ENCODE measurements around the gene CCM2.

CCM2 gene

DNA sequence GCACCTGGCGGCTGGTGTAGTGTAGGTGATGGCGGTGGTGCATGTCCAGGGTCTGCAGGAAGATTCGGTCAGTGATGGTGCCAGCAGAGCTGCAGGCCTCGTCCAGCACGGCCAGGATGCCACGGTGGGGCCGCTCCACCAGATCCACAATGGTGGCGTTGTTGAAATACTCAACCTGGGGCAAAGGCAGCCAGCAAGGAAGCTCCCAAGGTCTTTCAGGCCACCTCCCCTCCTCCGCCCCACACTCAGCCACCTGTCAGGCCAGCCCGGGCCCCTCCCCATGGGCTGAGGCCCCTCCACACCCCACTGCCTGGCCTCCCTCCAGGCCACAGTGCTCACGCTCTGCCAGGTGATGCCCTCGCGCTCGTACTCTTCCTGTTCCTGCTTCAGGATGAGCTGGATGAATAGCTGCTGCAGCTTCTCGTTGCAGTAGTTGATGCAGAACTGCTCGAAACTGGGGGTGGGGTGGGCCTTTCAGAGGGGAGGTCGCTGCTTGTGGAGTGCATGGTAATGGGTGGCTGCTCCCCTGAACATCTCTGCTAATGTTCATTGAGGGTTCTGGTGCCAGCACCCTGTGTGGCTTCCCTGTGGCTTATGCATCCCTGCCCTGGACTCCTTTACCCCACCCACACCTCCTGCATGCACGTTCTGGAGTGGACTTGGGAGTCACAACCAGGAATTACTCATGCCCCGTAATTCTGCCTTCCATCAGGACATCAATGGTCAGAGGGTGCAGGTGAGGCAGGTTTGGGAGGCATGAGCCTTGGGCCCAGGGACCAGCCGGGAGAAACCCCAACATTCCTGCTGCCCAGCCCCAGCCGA is 30.1 kb upstream of the CCM2 start:
- Histone ChIP-seq H3K27ac (ENCODE audit: low read depth in 2 of 2, low read length in 2 of 2) (no peak overlapping the region), H3K4me3 (ENCODE audit: low read length in 2 of 2) (no peak overlapping the region), H3K36me3 (ENCODE audit: control insufficient read depth in 2 of 2, insufficient read depth in 2 of 2, low read length in 2 of 2) (peaks cover 0 to 3% of the 10 kb centered on the region in 2 donors), H3K27me3 (ENCODE audit: control insufficient read depth in 2 of 2, insufficient read depth in 2 of 2, low read length in 2 of 2) (no peaks in the 10 kb centered on the region), H3K4me1 (ENCODE audit: control insufficient read depth in 2 of 2, insufficient read depth in 2 of 2, low read length in 2 of 2) (no peaks in the 10 kb centered on the region), H3K9me3 (ENCODE audit: control insufficient read depth in 2 of 2, low read length in 2 of 2) (no peaks in the 10 kb centered on the region), H3K9ac (ENCODE audit: low read depth in 1 of 2, low read length in 2 of 2) (no peak overlapping the region)

DNA sequence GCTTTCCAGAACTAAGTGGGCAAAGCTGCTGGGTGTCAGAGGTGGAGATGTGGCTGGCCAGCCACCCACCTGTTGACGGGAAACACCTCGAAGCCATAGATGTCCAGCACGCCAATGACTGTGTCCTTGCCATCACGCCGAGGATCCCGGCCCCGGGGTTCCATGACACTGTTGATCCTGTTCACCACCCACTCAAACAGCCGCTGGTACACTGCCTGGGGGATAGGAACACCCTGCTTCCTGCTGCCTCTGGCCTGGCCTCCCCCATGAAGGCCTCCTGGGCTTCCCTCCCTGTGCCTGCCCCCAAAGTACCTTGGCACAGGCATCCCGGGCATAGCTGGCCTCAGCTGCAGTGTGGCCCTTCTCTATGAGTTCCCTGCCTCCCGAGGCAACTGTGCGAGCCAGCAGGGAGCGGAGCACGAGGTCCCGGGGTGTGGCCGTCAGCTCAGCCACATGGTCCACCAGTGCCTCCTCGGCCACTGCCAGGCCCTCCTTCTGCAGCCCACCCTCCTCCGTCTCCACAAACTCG is 29.4 kb upstream of the CCM2 start:
- no peak overlapping the region for H3K4me3 ChIP-seq (ENCODE audit: low read length in 2 of 2)
- peaks cover 0 to 5% of the 10 kb centered on the region in 2 donors for H3K36me3 ChIP-seq (ENCODE audit: control insufficient read depth in 2 of 2, insufficient read depth in 2 of 2, low read length in 2 of 2)
- no peak overlapping the region for H3K27ac ChIP-seq (ENCODE audit: low read depth in 2 of 2, low read length in 2 of 2)

DNA sequence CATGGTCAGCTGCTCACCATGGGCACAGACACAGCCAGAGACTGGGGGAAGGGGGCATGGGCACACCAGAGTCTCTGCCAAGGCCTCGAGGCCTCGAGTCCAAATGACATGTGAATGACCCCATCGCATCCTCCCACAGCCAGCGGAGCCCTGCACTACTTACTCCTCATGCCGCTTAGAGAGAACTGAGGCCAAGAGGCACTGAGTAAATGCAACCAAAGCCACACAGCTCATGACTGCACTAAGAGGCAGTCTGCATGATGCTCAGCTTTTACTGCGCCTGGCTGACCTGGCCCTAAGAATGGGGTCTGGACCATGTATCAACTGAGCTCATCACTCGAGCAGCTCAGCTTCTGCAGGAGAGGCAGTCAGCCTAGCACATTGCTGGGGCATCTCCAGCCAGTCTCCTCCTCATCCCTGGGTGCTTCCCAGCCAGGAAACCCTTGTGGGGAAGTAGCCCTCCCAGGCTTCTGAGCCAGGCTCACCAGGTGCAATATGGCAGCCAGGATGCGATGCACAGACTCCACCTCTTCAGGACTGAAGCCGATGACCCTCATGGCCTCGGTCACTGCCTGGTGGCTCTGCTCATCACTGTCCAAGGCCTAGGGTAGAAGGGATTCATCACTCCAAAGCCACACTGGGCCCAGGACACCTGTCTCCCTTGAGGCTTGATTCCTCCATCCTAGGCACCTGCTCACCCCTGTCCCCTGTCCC is 28.7 kb upstream of the CCM2 start:
- no peaks in the 10 kb centered on the region for H3K9me3 ChIP-seq (ENCODE audit: control insufficient read depth in 2 of 2, low read length in 2 of 2)
- H3K9ac ChIP-seq (ENCODE audit: low read depth in 1 of 2, low read length in 2 of 2): no peak overlapping the region
- H3K4me3 ChIP-seq (ENCODE audit: low read length in 2 of 2): no peak overlapping the region
- peaks cover 0 to 5% of the 10 kb centered on the region in 2 donors for H3K36me3 ChIP-seq (ENCODE audit: control insufficient read depth in 2 of 2, insufficient read depth in 2 of 2, low read length in 2 of 2)
- no peaks in the 10 kb centered on the region for H3K27me3 ChIP-seq (ENCODE audit: control insufficient read depth in 2 of 2, insufficient read depth in 2 of 2, low read length in 2 of 2)
- no peaks in the 10 kb centered on the region for H3K4me1 ChIP-seq (ENCODE audit: control insufficient read depth in 2 of 2, insufficient read depth in 2 of 2, low read length in 2 of 2)
- no peak overlapping the region for H3K27ac ChIP-seq (ENCODE audit: low read depth in 2 of 2, low read length in 2 of 2)

More for the DNA sequence above, 29.4 kb upstream of the CCM2 start:
- Histone ChIP-seq H3K9ac (ENCODE audit: low read depth in 1 of 2, low read length in 2 of 2) (no peak overlapping the region), H3K4me1 (ENCODE audit: control insufficient read depth in 2 of 2, insufficient read depth in 2 of 2, low read length in 2 of 2) (no peaks in the 10 kb centered on the region), H3K27me3 (ENCODE audit: control insufficient read depth in 2 of 2, insufficient read depth in 2 of 2, low read length in 2 of 2) (no peaks in the 10 kb centered on the region), H3K9me3 (ENCODE audit: control insufficient read depth in 2 of 2, low read length in 2 of 2) (no peaks in the 10 kb centered on the region)

- Histone ChIP-seq H3K27me3 (ENCODE audit: control insufficient read depth in 2 of 2, insufficient read depth in 2 of 2, low read length in 2 of 2) (no peaks in the 10 kb centered on the region), H3K36me3 (ENCODE audit: control insufficient read depth in 2 of 2, insufficient read depth in 2 of 2, low read length in 2 of 2) (peaks cover 0 to 5% of the 10 kb centered on the region in 2 donors), H3K9me3 (ENCODE audit: control insufficient read depth in 2 of 2, low read length in 2 of 2) (no peaks in the 10 kb centered on the region), H3K9ac (ENCODE audit: low read depth in 1 of 2, low read length in 2 of 2) (no peak overlapping the region), H3K4me1 (ENCODE audit: control insufficient read depth in 2 of 2, insufficient read depth in 2 of 2, low read length in 2 of 2) (no peaks in the 10 kb centered on the region), H3K27ac (ENCODE audit: low read depth in 2 of 2, low read length in 2 of 2) (no peak overlapping the region), H3K4me3 (ENCODE audit: low read length in 2 of 2) (no peak overlapping the region)
These were observed 28.0 kb upstream of the CCM2 start for GRCh38 chr7:44971902-44972441.

GRCh38 chr7:44972562-44972961 is 27.4 kb upstream of the CCM2 start:
- Histone ChIP-seq H3K9ac (ENCODE audit: low read depth in 1 of 2, low read length in 2 of 2) (no peak overlapping the region), H3K27ac (ENCODE audit: low read depth in 2 of 2, low read length in 2 of 2) (no peak overlapping the region), H3K9me3 (ENCODE audit: control insufficient read depth in 2 of 2, low read length in 2 of 2) (no peaks in the 10 kb centered on the region), H3K4me3 (ENCODE audit: low read length in 2 of 2) (no peak overlapping the region), H3K36me3 (ENCODE audit: control insufficient read depth in 2 of 2, insufficient read depth in 2 of 2, low read length in 2 of 2) (peaks cover 0 to 5% of the 10 kb centered on the region in 2 donors), H3K4me1 (ENCODE audit: control insufficient read depth in 2 of 2, insufficient read depth in 2 of 2, low read length in 2 of 2) (peaks cover 0 to under 1% of the 10 kb centered on the region in 2 donors), H3K27me3 (ENCODE audit: control insufficient read depth in 2 of 2, insufficient read depth in 2 of 2, low read length in 2 of 2) (no peaks in the 10 kb centered on the region)

GRCh38 chr7:44973610-44974401 is 26.2 kb upstream of the CCM2 start:
- H3K9ac ChIP-seq (ENCODE audit: low read depth in 1 of 2, low read length in 2 of 2): no peak overlapping the region
- H3K4me1 ChIP-seq (ENCODE audit: control insufficient read depth in 2 of 2, insufficient read depth in 2 of 2, low read length in 2 of 2): peaks cover 3 to 8% of the 10 kb centered on the region in 2 donors
- no peak overlapping the region for H3K27ac ChIP-seq (ENCODE audit: low read depth in 2 of 2, low read length in 2 of 2)
- peaks cover 0 to 7% of the 10 kb centered on the region in 2 donors for H3K36me3 ChIP-seq (ENCODE audit: control insufficient read depth in 2 of 2, insufficient read depth in 2 of 2, low read length in 2 of 2)
- no peaks in the 10 kb centered on the region for H3K27me3 ChIP-seq (ENCODE audit: control insufficient read depth in 2 of 2, insufficient read depth in 2 of 2, low read length in 2 of 2)
- no peak overlapping the region for H3K4me3 ChIP-seq (ENCODE audit: low read length in 2 of 2)
- no peaks in the 10 kb centered on the region for H3K9me3 ChIP-seq (ENCODE audit: control insufficient read depth in 2 of 2, low read length in 2 of 2)

GRCh38 chr7:44974549-44974948 is 25.5 kb upstream of the CCM2 start:
- Histone ChIP-seq H3K9ac (ENCODE audit: low read depth in 1 of 2, low read length in 2 of 2) (no peak overlapping the region), H3K4me1 (ENCODE audit: control insufficient read depth in 2 of 2, insufficient read depth in 2 of 2, low read length in 2 of 2) (peaks cover 3 to 12% of the 10 kb centered on the region in 2 donors), H3K36me3 (ENCODE audit: control insufficient read depth in 2 of 2, insufficient read depth in 2 of 2, low read length in 2 of 2) (peaks cover 0 to 7% of the 10 kb centered on the region in 2 donors)

GRCh38 chr7:44975331-44976039 is 24.5 kb upstream of the CCM2 start:
- Histone ChIP-seq H3K27me3 (ENCODE audit: control insufficient read depth in 2 of 2, insufficient read depth in 2 of 2, low read length in 2 of 2) (no peaks in the 10 kb centered on the region), H3K4me3 (ENCODE audit: low read length in 2 of 2) (no peak overlapping the region), H3K4me1 (ENCODE audit: control insufficient read depth in 2 of 2, insufficient read depth in 2 of 2, low read length in 2 of 2) (peaks cover 3 to 21% of the 10 kb centered on the region in 2 donors), H3K9ac (ENCODE audit: low read depth in 1 of 2, low read length in 2 of 2) (no peak overlapping the region), H3K36me3 (ENCODE audit: control insufficient read depth in 2 of 2, insufficient read depth in 2 of 2, low read length in 2 of 2) (peaks cover 0 to 7% of the 10 kb centered on the region in 2 donors), H3K9me3 (ENCODE audit: control insufficient read depth in 2 of 2, low read length in 2 of 2) (no peaks in the 10 kb centered on the region), H3K27ac (ENCODE audit: low read depth in 2 of 2, low read length in 2 of 2) (no peak overlapping the region)

More at GRCh38 chr7:44974549-44974948, 25.5 kb upstream of the CCM2 start:
- H3K4me3 ChIP-seq (ENCODE audit: low read length in 2 of 2): no peak overlapping the region
- H3K27ac ChIP-seq (ENCODE audit: low read depth in 2 of 2, low read length in 2 of 2): no peak overlapping the region
- H3K9me3 ChIP-seq (ENCODE audit: control insufficient read depth in 2 of 2, low read length in 2 of 2): no peaks in the 10 kb centered on the region
- no peaks in the 10 kb centered on the region for H3K27me3 ChIP-seq (ENCODE audit: control insufficient read depth in 2 of 2, insufficient read depth in 2 of 2, low read length in 2 of 2)

DNA sequence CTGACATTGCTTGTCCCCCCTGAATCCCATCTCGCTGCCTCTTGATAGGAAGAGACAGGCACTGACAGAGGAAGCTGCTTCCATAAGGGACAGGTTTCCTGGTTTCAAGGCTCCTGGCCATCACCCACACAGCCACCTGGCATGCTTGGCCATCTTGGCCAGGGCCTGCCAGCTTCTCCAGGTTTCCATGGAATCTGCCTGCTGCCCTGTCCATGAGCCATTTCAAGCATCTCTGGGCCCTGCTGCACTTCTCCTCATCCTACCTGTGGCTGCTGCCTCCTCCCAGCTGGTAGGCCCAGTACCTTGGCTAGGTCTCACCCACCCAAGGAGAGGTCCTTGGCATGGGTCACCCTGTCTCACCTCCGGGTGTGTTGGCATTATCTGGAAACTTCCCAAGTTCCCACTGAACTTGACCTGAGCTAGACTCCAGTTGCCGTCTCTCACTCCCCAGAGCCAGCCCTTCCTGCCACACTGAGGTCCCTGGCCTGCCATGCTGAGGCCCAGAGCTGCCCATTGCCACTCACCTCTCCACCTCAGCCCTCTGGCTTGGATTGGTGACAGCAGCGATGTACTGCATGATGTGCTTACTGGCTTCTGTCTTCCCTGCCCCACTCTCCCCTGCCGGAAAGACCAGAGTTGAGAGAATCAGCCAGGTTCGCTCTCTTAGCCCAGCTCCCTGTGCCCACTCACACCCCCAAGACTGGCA is 23.8 kb upstream of the CCM2 start:
- Histone ChIP-seq H3K4me1 (ENCODE audit: control insufficient read depth in 2 of 2, insufficient read depth in 2 of 2, low read length in 2 of 2) (peaks cover 3 to 26% of the 10 kb centered on the region in 2 donors), H3K9me3 (ENCODE audit: control insufficient read depth in 2 of 2, low read length in 2 of 2) (no peaks in the 10 kb centered on the region), H3K27me3 (ENCODE audit: control insufficient read depth in 2 of 2, insufficient read depth in 2 of 2, low read length in 2 of 2) (no peaks in the 10 kb centered on the region), H3K4me3 (ENCODE audit: low read length in 2 of 2) (no peak overlapping the region), H3K27ac (ENCODE audit: low read depth in 2 of 2, low read length in 2 of 2) (no peak overlapping the region), H3K36me3 (ENCODE audit: control insufficient read depth in 2 of 2, insufficient read depth in 2 of 2, low read length in 2 of 2) (peaks cover 0 to 7% of the 10 kb centered on the region in 2 donors), H3K9ac (ENCODE audit: low read depth in 1 of 2, low read length in 2 of 2) (no peak overlapping the region)
